H9 (cell line): ENCODE results near the gene CTNNA1. TPM values are rescaled to one million over a fixed set of nuclear protein-coding genes. Genes with fewer than 3 reads are reported as not detected.

ENCODE experiments used
- DNase-seq: peaks from one replicate; pipeline ENCODE4 v3.0.0-alpha.2; 2017
- H2AFZ ChIP-seq: one replicate; pipeline ENCODE4 v1.6.1; 2013; ENCODE audit warnings: mild to moderate bottlenecking, low read length, control low read depth, moderate library complexity
- H2AK5ac ChIP-seq: 2 replicates; pipeline ENCODE4 v1.6.1; 2013; ENCODE audit warnings: low read length, control low read depth, mixed read lengths; ENCODE audit not compliant: insufficient read length
- H2BK120ac ChIP-seq: one replicate; pipeline ENCODE4 v1.6.1; 2013; ENCODE audit warnings: low read depth, mild to moderate bottlenecking, low read length, control low read depth, inconsistent platforms; ENCODE audit not compliant: poor library complexity, severe bottlenecking
- H2BK12ac ChIP-seq: 2 replicates; pipeline ENCODE4 v1.6.1; 2013; ENCODE audit warnings: low read length, control low read depth, mixed read lengths, low read depth; ENCODE audit not compliant: insufficient read length
- H2BK15ac ChIP-seq: 2 replicates; pipeline ENCODE4 v1.6.1; 2013; ENCODE audit warnings: low read depth, low read length, control low read depth
- H2BK20ac ChIP-seq: one replicate; pipeline ENCODE4 v1.6.1; 2013; ENCODE audit warnings: low read depth, mild to moderate bottlenecking, low read length, control low read depth, inconsistent platforms; ENCODE audit not compliant: poor library complexity, severe bottlenecking
- H2BK5ac ChIP-seq: 2 replicates; pipeline ENCODE4 v1.6.1; 2013; ENCODE audit warnings: low read length, control low read depth, mixed read lengths; ENCODE audit not compliant: insufficient read length
- H3K14ac ChIP-seq: 2 replicates; pipeline ENCODE4 v1.6.1; 2013; ENCODE audit warnings: low read length, control low read depth; ENCODE audit not compliant: insufficient read depth
- H3K18ac ChIP-seq: 2 replicates; pipeline ENCODE4 v1.6.1; 2013; ENCODE audit warnings: low read depth, mild to moderate bottlenecking, mixed read lengths, low read length, control low read depth; ENCODE audit not compliant: insufficient read length
- H3K23ac ChIP-seq: 2 replicates; pipeline ENCODE4 v1.6.1; 2013; ENCODE audit warnings: low read length, control low read depth, mixed read lengths, low read depth; ENCODE audit not compliant: insufficient read length
- H3K23me2 ChIP-seq: 2 replicates; pipeline ENCODE4 v1.6.1; 2013; ENCODE audit warnings: low read depth, mild to moderate bottlenecking, mixed read lengths, low read length, control low read depth; ENCODE audit not compliant: insufficient read length, poor library complexity, severe bottlenecking
- H3K27ac ChIP-seq: 2 replicates; pipeline ENCODE4 v1.5.1; 2013; ENCODE audit warnings: low read length, control low read depth, mixed read lengths, low read depth; ENCODE audit not compliant: insufficient read length
- H3K27me3 ChIP-seq: 2 replicates; pipeline ENCODE4 v1.6.1; 2013; ENCODE audit warnings: low read length, control low read depth, inconsistent platforms; ENCODE audit not compliant: insufficient read depth
- H3K4ac ChIP-seq: 2 replicates; pipeline ENCODE4 v1.6.1; 2013; ENCODE audit warnings: low read depth, mild to moderate bottlenecking, control low read depth, inconsistent platforms, low read length, moderate library complexity
- H3K4me1 ChIP-seq: 2 replicates; pipeline ENCODE4 v1.6.1; 2013; ENCODE audit warnings: low read length, control low read depth, inconsistent platforms; ENCODE audit not compliant: insufficient read depth
- H3K4me2 ChIP-seq: 2 replicates; pipeline ENCODE4 v1.6.1; 2013; ENCODE audit warnings: low read length, control low read depth, mixed read lengths; ENCODE audit not compliant: insufficient read length, insufficient read depth
- H3K56ac ChIP-seq: 2 replicates; pipeline ENCODE4 v1.6.1; 2013; ENCODE audit warnings: low read depth, mild to moderate bottlenecking, mixed read lengths, low read length, control low read depth; ENCODE audit not compliant: insufficient read length
- H3K79me1 ChIP-seq: 2 replicates; pipeline ENCODE4 v1.6.1; 2013; ENCODE audit warnings: low read depth, mild to moderate bottlenecking, moderate library complexity, low read length, control low read depth, inconsistent platforms; ENCODE audit not compliant: insufficient read depth, poor library complexity, severe bottlenecking
- H3K79me2 ChIP-seq: 2 replicates; pipeline ENCODE4 v1.6.1; 2013; ENCODE audit warnings: low read length, control low read depth, inconsistent platforms; ENCODE audit not compliant: insufficient read depth
- H3K9ac ChIP-seq: 2 replicates; pipeline ENCODE4 v1.6.1; 2013; ENCODE audit warnings: low read length, control low read depth, mixed read lengths; ENCODE audit not compliant: insufficient read length; ENCODE audit errors: extremely low read depth
- H3K9me3 ChIP-seq: one replicate; pipeline ENCODE4 v1.6.1; 2013; ENCODE audit warnings: low read depth, low read length, inconsistent platforms; ENCODE audit not compliant: control insufficient read depth
- H3T11ph ChIP-seq: one replicate; pipeline ENCODE4 v1.6.1; 2013; ENCODE audit warnings: mild to moderate bottlenecking, low read length, control low read depth, inconsistent platforms
- H4K20me1 ChIP-seq: one replicate; pipeline ENCODE4 v1.6.1; 2013; ENCODE audit not compliant: control insufficient read depth, insufficient read length, insufficient read depth
- H4K5ac ChIP-seq: 2 replicates; pipeline ENCODE4 v1.6.1; 2013; ENCODE audit warnings: low read depth, mild to moderate bottlenecking, mixed read lengths, low read length, control low read depth; ENCODE audit not compliant: insufficient read length
- H4K8ac ChIP-seq: replicated peaks from 2 replicates; pipeline ENCODE4 v1.6.1; 2013; ENCODE audit warnings: low read length, control low read depth, mixed read lengths, low read depth; ENCODE audit not compliant: insufficient read length
- H4K91ac ChIP-seq: 2 replicates; pipeline ENCODE4 v1.6.1; 2013; ENCODE audit warnings: low read depth, mild to moderate bottlenecking, moderate library complexity, mixed read lengths, low read length, control low read depth; ENCODE audit not compliant: insufficient read length
- H3K27ac Mint-ChIP-seq, 3 experiments: 2 replicates in 2 of 3; 3 replicates in 1 of 3; pipeline ENCODE4 v1.8.0; 2020 to 2021; ENCODE audit warnings: mixed read lengths in 3 of 3, mild to moderate bottlenecking in 1 of 3, moderate library complexity in 1 of 3
- H3K27me3 Mint-ChIP-seq: 2 replicates; pipeline ENCODE4 v1.8.0; 2021; ENCODE audit warnings: low read depth, mild to moderate bottlenecking, moderate library complexity, mixed read lengths
- H3K36me3 Mint-ChIP-seq, 3 experiments: 2 replicates in 2 of 3; 3 replicates in 1 of 3; pipeline ENCODE4 v1.8.0; 2020 to 2021; ENCODE audit warnings: low read depth in 3 of 3, mixed read lengths in 3 of 3; ENCODE audit not compliant: insufficient read depth in 1 of 3
- H3K4me1 Mint-ChIP-seq, 2 experiments: 2 replicates each; pipeline ENCODE4 v1.8.0; 2020; ENCODE audit warnings: mixed read lengths in 2 of 2
- H3K4me3 Mint-ChIP-seq, 2 experiments: 2 replicates in 1 of 2; 3 replicates in 1 of 2; pipeline ENCODE4 v1.8.0; 2020 to 2021; ENCODE audit warnings: mild to moderate bottlenecking in 2 of 2, mixed read lengths in 2 of 2, moderate library complexity in 1 of 2
- H3K9me3 Mint-ChIP-seq, 2 experiments: 2 replicates in 1 of 2; 3 replicates in 1 of 2; pipeline ENCODE4 v1.8.0; 2020; ENCODE audit warnings: mild to moderate bottlenecking in 2 of 2, mixed read lengths in 2 of 2, moderate library complexity in 1 of 2
- WGBS: extraction: QIAGEN DNeasy Blood & Tissue Kit; methylation state at CpG from one replicate; pipeline ENCODE4 v1.1.7; 2013; ENCODE audit warnings: missing lambda C conversion rate, low lambda C conversion rate, mixed read lengths; ENCODE audit not compliant: insufficient read length; ENCODE audit errors: extremely low coverage; 5-methylcytosine and 5-hydroxymethylcytosine counted together
- total RNA-seq: library from RNA; stranded (reverse); gene quantifications from 2 replicates; pipeline ENCODE4 v1.2.1, GENCODE V29; 2021
- TF ChIP-seq, protein P1 (sequence below): fragments of 200-600 bp; sonication (generic); conservative IDR thresholded peaks from 3 replicates; pipeline ENCODE4 v1.8.0; 2021; ENCODE audit warnings: antibody characterized with exemption, mild to moderate bottlenecking

CTNNA1 gene
- total RNA-seq, 1 experiment from 2014 or later, result 354 TPM

- H3K27me3 ChIP-seq, result no peaks in the 10 kb centered on the region
- H2AK5ac ChIP-seq, result no peak overlapping the region
- H2BK120ac ChIP-seq, result no peak overlapping the region
- no peak overlapping the region for H2BK5ac ChIP-seq
- no peak overlapping the region for H2BK15ac ChIP-seq
- H3K14ac ChIP-seq, result no peak overlapping the region
- no peaks in the 10 kb centered on the region for H3K23me2 ChIP-seq
- no peak for DNase-seq
- H4K91ac ChIP-seq, result no peak overlapping the region
- TF ChIP-seq, protein P1, sequence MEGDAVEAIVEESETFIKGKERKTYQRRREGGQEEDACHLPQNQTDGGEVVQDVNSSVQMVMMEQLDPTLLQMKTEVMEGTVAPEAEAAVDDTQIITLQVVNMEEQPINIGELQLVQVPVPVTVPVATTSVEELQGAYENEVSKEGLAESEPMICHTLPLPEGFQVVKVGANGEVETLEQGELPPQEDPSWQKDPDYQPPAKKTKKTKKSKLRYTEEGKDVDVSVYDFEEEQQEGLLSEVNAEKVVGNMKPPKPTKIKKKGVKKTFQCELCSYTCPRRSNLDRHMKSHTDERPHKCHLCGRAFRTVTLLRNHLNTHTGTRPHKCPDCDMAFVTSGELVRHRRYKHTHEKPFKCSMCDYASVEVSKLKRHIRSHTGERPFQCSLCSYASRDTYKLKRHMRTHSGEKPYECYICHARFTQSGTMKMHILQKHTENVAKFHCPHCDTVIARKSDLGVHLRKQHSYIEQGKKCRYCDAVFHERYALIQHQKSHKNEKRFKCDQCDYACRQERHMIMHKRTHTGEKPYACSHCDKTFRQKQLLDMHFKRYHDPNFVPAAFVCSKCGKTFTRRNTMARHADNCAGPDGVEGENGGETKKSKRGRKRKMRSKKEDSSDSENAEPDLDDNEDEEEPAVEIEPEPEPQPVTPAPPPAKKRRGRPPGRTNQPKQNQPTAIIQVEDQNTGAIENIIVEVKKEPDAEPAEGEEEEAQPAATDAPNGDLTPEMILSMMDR, result no peak
- no peak overlapping the region for H4K5ac ChIP-seq
- no peak overlapping the region for H3K4me2 ChIP-seq
- no peak overlapping the region for H2AFZ ChIP-seq
- no peak overlapping the region for H4K8ac ChIP-seq
- no peaks in the 10 kb centered on the region for H3K79me2 ChIP-seq
- Mint-ChIP-seq H3K4me1 (peaks cover 27 to 33% of the 10 kb centered on the region in 2 experiments), H3K27ac (no peak overlapping the region; a peak in 1 of 7 replicates), H3K27me3 (0 out of 2 replicates have a peak, but pooled peaks cover 1% of the 10 kb centered on the region), H3K36me3 (peaks cover 0 to 3% (median 0%) of the 10 kb centered on the region in 3 experiments; a peak in 1 of 7 replicates), H3K4me3 (no peak overlapping the region), H3K9me3 (no peaks in the 10 kb centered on the region)
- no peak overlapping the region for H3K9ac ChIP-seq
- H3K4me1 ChIP-seq, result no peaks in the 10 kb centered on the region
- H2BK20ac ChIP-seq, result no peak overlapping the region
- H3K9me3 ChIP-seq, result no peaks in the 10 kb centered on the region
- H4K20me1 ChIP-seq, result no peaks in the 10 kb centered on the region
- WGBS, result no CpG with 5 or more reads among the region's 3 CpGs
- H3K27ac ChIP-seq, result no peak overlapping the region
- no peak overlapping the region for H3T11ph ChIP-seq
- H2BK12ac ChIP-seq, result no peak overlapping the region
- no peak overlapping the region for H3K4ac ChIP-seq
- no peaks in the 10 kb centered on the region for H3K79me1 ChIP-seq
- no peak overlapping the region for H3K18ac ChIP-seq
- no peak overlapping the region for H3K23ac ChIP-seq
- no peak overlapping the region for H3K56ac ChIP-seq
Observed at GRCh38 chr5:138949988-138950387, 196.8 kb downstream of the CTNNA1 start.
